SU-DHL-6 (cell line): ENCODE data around the gene CHST6.
A peak's percentile ranks its signal among the peaks of the same experiment; 100 is the strongest.

Source experiments
- H2AFZ ChIP-seq: fragments of 200-600 bp; sonication (generic); 2 replicates; pipeline ENCODE4 v1.6.1; 2014; ENCODE audit warnings: low read depth, mild to moderate bottlenecking, moderate library complexity, mixed read lengths, antibody characterized with exemption, low read length; ENCODE audit not compliant: severe bottlenecking
- H3F3A ChIP-seq: fragments of 200-600 bp; shearing (Covaris generic); 2 replicates; pipeline ENCODE4 v1.6.0; 2016; ENCODE audit warnings: antibody characterized with exemption, mild to moderate bottlenecking; ENCODE audit not compliant: insufficient read depth
- H3K27ac ChIP-seq: fragments of 200-600 bp; sonication (generic); 2 replicates; pipeline ENCODE4 v1.5.1; 2016; ENCODE audit warnings: low read depth, mild to moderate bottlenecking, low read length, moderate library complexity, mixed read lengths
- H3K27me3 ChIP-seq: fragments of 200-600 bp; sonication (generic), shearing (Covaris generic); 2 replicates; pipeline ENCODE4 v1.6.0; 2014; ENCODE audit warnings: mild to moderate bottlenecking, low read length
- H3K36me3 ChIP-seq: fragments of 200-600 bp; sonication (generic); 2 replicates; pipeline ENCODE4 v1.6.1; 2014; ENCODE audit warnings: mild to moderate bottlenecking, low read length, mixed read lengths
- H3K4me2 ChIP-seq: fragments of 300-600, 200-600 bp; shearing (Covaris generic), sonication (generic); 2 replicates; pipeline ENCODE4 v1.6.0; 2014; ENCODE audit warnings: low read length, low read depth, mild to moderate bottlenecking; ENCODE audit not compliant: poor library complexity, severe bottlenecking
- H3K4me3 ChIP-seq: fragments of 200-600 bp; sonication (generic); 2 replicates; pipeline ENCODE4 v1.5.1; 2014; ENCODE audit warnings: antibody characterized with exemption, low read length, mild to moderate bottlenecking, mixed read lengths; ENCODE audit not compliant: insufficient read depth, poor library complexity, severe bottlenecking
- H3K79me2 ChIP-seq: fragments of 200-600 bp; sonication (generic); 2 replicates; pipeline ENCODE4 v1.6.1; 2014; ENCODE audit warnings: mild to moderate bottlenecking, low read length, moderate library complexity; ENCODE audit not compliant: insufficient read depth
- H3K9ac ChIP-seq: fragments of 200-600 bp; sonication (generic); 2 replicates; pipeline ENCODE4 v1.7.0; 2014; ENCODE audit warnings: mild to moderate bottlenecking, low read length
- H3K9me2 ChIP-seq: fragments of 200-600 bp; sonication (generic); replicated peaks from 2 replicates; pipeline ENCODE4 v1.6.1; 2014; ENCODE audit warnings: low read length; ENCODE audit not compliant: insufficient read depth
- H3K9me3 ChIP-seq: fragments of 200-600 bp; sonication (generic); 2 replicates; pipeline ENCODE4 v1.6.1; 2014; ENCODE audit warnings: low read length, mixed read lengths; ENCODE audit not compliant: insufficient read depth
- H4K20me1 ChIP-seq: fragments of 200-600 bp; sonication (generic); 2 replicates; pipeline ENCODE4 v1.6.1; 2014; ENCODE audit warnings: low read depth, mild to moderate bottlenecking, antibody characterized with exemption, low read length, moderate library complexity, mixed read lengths
- CTCF ChIP-seq: fragments of 200-600 bp; sonication (generic); IDR thresholded peaks from one replicate; pipeline ENCODE4 v1.5.1; 2017; ENCODE audit warnings: antibody characterized with exemption, mild to moderate bottlenecking, low read length, moderate library complexity; ENCODE audit not compliant: insufficient read depth, poor library complexity, severe bottlenecking
- EZH2phosphoT487 ChIP-seq: fragments of 200-600 bp; sonication (generic), shearing (Covaris generic); conservative IDR thresholded peaks from 2 replicates; pipeline ENCODE4 v1.6.1; 2018; ENCODE audit warnings: mild to moderate bottlenecking, antibody characterized with exemption, low read length, moderate library complexity, mixed read lengths

CHST6 gene

GRCh38 chr16:75494184-75494583, 1.1 kb downstream of the CHST6 start:
- peaks cover 3% of the 10 kb centered on the region; the same call in 1 of the 2 replicates for H3F3A ChIP-seq
- H3K79me2 ChIP-seq = no peaks in the 10 kb centered on the region
- H3K9me3 ChIP-seq = no peaks in the 10 kb centered on the region
- no peak overlapping the region for H3K4me3 ChIP-seq
- no peaks in the 10 kb centered on the region for H3K36me3 ChIP-seq
- H2AFZ ChIP-seq = no peak overlapping the region
- H3K27me3 ChIP-seq = no peaks in the 10 kb centered on the region
- H3K27ac ChIP-seq = no peak overlapping the region
- no peaks in the 10 kb centered on the region for H4K20me1 ChIP-seq
- H3K4me2 ChIP-seq = no peak overlapping the region
- TF ChIP-seq EZH2phosphoT487 = no peak
- no peak for TF ChIP-seq CTCF
- no peaks in the 10 kb centered on the region for H3K9me2 ChIP-seq
- H3K9ac ChIP-seq = no peak overlapping the region

GRCh38 chr16:75491876-75492275, 3.4 kb downstream of the CHST6 start:
- H3K4me2 ChIP-seq = no peak overlapping the region

GRCh38 chr16:75488322-75488721, 6.9 kb downstream of the CHST6 start:
- H3K4me2 ChIP-seq = no peak overlapping the region
- TF ChIP-seq EZH2phosphoT487 (no peak), CTCF (no peak)
- H4K20me1 ChIP-seq = no peaks in the 10 kb centered on the region
- H3K27ac ChIP-seq = peak overlapping the region; percentile 52
- H3F3A ChIP-seq = peaks cover 22% of the 10 kb centered on the region
- H3K9me3 ChIP-seq = no peaks in the 10 kb centered on the region
- no peaks in the 10 kb centered on the region for H3K36me3 ChIP-seq
- no peaks in the 10 kb centered on the region for H3K27me3 ChIP-seq
- H3K9me2 ChIP-seq = no peaks in the 10 kb centered on the region
- no peak overlapping the region for H3K4me3 ChIP-seq
- H3K9ac ChIP-seq = no peak overlapping the region
- no peaks in the 10 kb centered on the region for H3K79me2 ChIP-seq
- no peak overlapping the region for H2AFZ ChIP-seq

More at GRCh38 chr16:75491876-75492275, 3.4 kb downstream of the CHST6 start:
- no peak overlapping the region for H3K9ac ChIP-seq
- no peaks in the 10 kb centered on the region for H3K27me3 ChIP-seq
- no peak overlapping the region for H3K27ac ChIP-seq
- TF ChIP-seq CTCF (no peak), EZH2phosphoT487 (no peak)
- H3K9me3 ChIP-seq = no peaks in the 10 kb centered on the region
- no peaks in the 10 kb centered on the region for H3K9me2 ChIP-seq
- no peak overlapping the region for H3K4me3 ChIP-seq
- peaks cover 8% of the 10 kb centered on the region; the same call in 1 of the 2 replicates for H3F3A ChIP-seq
- no peaks in the 10 kb centered on the region for H3K36me3 ChIP-seq
- no peaks in the 10 kb centered on the region for H3K79me2 ChIP-seq
- no peaks in the 10 kb centered on the region for H4K20me1 ChIP-seq
- H2AFZ ChIP-seq = no peak overlapping the region
